HEK293T (cell line): Measurements from ENCODE around the gene SNAPC5.

Experiments
- ARNT ChIP-seq: fragments of 450-650 bp; IDR thresholded peaks from 2 replicates; pipeline ENCODE4 v1.6.1; 2017; ENCODE audit warnings: mild to moderate bottlenecking
- BHLHE40 ChIP-seq: fragments of 450-650 bp; IDR thresholded peaks from 2 replicates; pipeline ENCODE4 v1.6.1; 2016; ENCODE audit warnings: mild to moderate bottlenecking, moderate library complexity, borderline replicate concordance
- CTBP1 ChIP-seq: fragments of 450-650 bp; IDR thresholded peaks from 2 replicates; pipeline ENCODE4 v1.6.1; 2016; ENCODE audit warnings: borderline replicate concordance
- ELF4 ChIP-seq: fragments of 450-650 bp; IDR thresholded peaks from 2 replicates; pipeline ENCODE4 v1.6.1; 2017; ENCODE audit warnings: antibody characterized with exemption
- FOXM1 ChIP-seq: fragments of 450-650 bp; IDR thresholded peaks from 2 replicates; pipeline ENCODE4 v1.6.1; 2017; ENCODE audit warnings: mild to moderate bottlenecking, borderline replicate concordance
- SP1 ChIP-seq: fragments of 450-650 bp; IDR thresholded peaks from 2 replicates; pipeline ENCODE4 v1.6.1; 2017
- TARDBP ChIP-seq: fragments of 450-650 bp; IDR thresholded peaks from 2 replicates; pipeline ENCODE4 v1.6.1; 2016
- ZNF384 ChIP-seq: fragments of 450-650 bp; IDR thresholded peaks from 2 replicates; pipeline ENCODE4 v1.6.1; 2016

DNA sequence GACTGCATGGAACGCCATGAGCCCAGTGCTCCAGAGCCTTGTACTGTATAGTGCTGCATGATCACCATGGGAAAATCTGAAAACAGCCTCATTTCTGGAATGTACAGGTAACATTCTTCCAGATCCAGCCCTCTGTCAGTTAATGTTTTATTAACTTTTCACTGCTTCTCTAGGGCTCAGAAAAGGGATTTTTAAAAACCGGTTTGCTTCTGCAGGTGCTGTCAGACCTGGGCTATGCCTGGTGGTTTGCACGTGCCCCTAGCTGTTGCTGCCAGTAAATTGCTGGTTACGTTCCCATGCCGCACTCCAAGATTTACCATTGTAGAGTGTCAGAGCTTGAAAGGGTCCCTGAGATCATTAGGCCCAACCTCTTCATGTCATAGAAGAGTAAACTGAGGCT lies 9.0 kb downstream of the SNAPC5 start:
- no peak for TF ChIP-seq ARNT
- no peak for TF ChIP-seq SP1
- TF ChIP-seq FOXM1, result no peak
- TF ChIP-seq BHLHE40, result no peak
- TF ChIP-seq ZNF384, result no peak
- no peak for TF ChIP-seq ELF4
- no peak for TF ChIP-seq CTBP1
- TF ChIP-seq TARDBP, result no peak
